Left lobe of liver (tissue), 1 donor: ENCODE data around the gene PSMA2. TPM values are rescaled to one million over a fixed set of nuclear protein-coding genes. Genes with fewer than 3 reads are reported as not detected.

Experiments
- total RNA-seq: library from RNA; stranded (reverse); gene quantifications from one replicate; pipeline ENCODE4 v1.2.1, GENCODE V29; 2021
- donor health status: DM: no; HTN: yes; CAD: no.

PSMA2 gene
- total RNA-seq, 1 donor from 2014 or later: 59.7 TPM

Other genes starting within 250 kb of the PSMA2 start
- gene C7orf25, start 20.1 kb downstream of the PSMA2 start, total RNA-seq: 3.6 TPM
- gene MRPL32, start 202 bp upstream of the PSMA2 start, total RNA-seq: 36.4 TPM
- not detected for gene HECW1, start 180.5 kb upstream of the PSMA2 start, total RNA-seq